Tibial nerve (tissue), 4 donors: ENCODE data around the gene TFRC. TPM values are rescaled to one million over a fixed set of nuclear protein-coding genes. Genes with fewer than 3 reads are reported as not detected.
"Not testable (repeated sequence)": the region's sequence is repeated elsewhere in the genome, so short reads cannot be mapped to it uniquely, and the experiment has no call there.

Source experiments
- DNase-seq, 2 donors: peaks; one replicate each; pipeline ENCODE4 v3.0.0-alpha.2; 2019; ENCODE audit warnings: low spot score in 2 of 2
- H3K27ac ChIP-seq, 4 donors: fragments of 200-600 bp; sonication (generic) in 3 of 4; one replicate each; pipeline ENCODE4 v1.5.1; 2017 to 2019; ENCODE audit warnings: mild to moderate bottlenecking in 1 of 4
- H3K27me3 ChIP-seq, 2 donors: fragments of 200-600 bp; sonication (generic) in 1 of 2; one replicate each; pipeline versions ENCODE4 v1.5.1 to v1.6.0; 2017 to 2019
- H3K36me3 ChIP-seq, 3 donors: fragments of 200-600 bp; sonication (generic); one replicate each; pipeline ENCODE4 v1.5.1; 2018 to 2019
- H3K4me1 ChIP-seq, 4 donors: fragments of 200-600 bp; sonication (generic) in 3 of 4; one replicate each; pipeline ENCODE4 v1.5.1; 2017 to 2019
- H3K4me3 ChIP-seq, 4 donors: fragments of 200-600 bp; sonication (generic) in 3 of 4; one replicate each; pipeline ENCODE4 v1.5.1; 2017 to 2019; ENCODE audit warnings: mild to moderate bottlenecking in 1 of 4, moderate library complexity in 1 of 4
- H3K9me3 ChIP-seq, 4 donors: fragments of 200-600 bp; sonication (generic) in 3 of 4; one replicate each; pipeline ENCODE4 v1.5.1; 2017 to 2019
- EP300 ChIP-seq, 2 donors: sonication (generic); formaldehyde crosslinking; IDR thresholded peaks; one replicate each; pipeline ENCODE4 v1.6.1; 2017; ENCODE audit warnings: antibody characterized with exemption in 2 of 2, mild to moderate bottlenecking in 1 of 2
- POLR2A ChIP-seq, 2 donors: fragments of 450-650 bp; IDR thresholded peaks; one replicate each; pipeline ENCODE4 v1.6.1; 2017; ENCODE audit warnings: antibody characterized with exemption in 2 of 2, mild to moderate bottlenecking in 2 of 2, moderate library complexity in 2 of 2
- WGBS, 2 donors: methylation state at CpG; one replicate each; pipeline ENCODE4 v1.1.5; 2018; 5-methylcytosine and 5-hydroxymethylcytosine counted together
- total RNA-seq, 4 donors: library from RNA; depleted of rRNA; stranded (reverse); fragments of >200 nt; gene quantifications; one replicate each; pipeline ENCODE4 v1.1.0, GENCODE V29; 2016
- TF ChIP-seq, protein P1 (sequence below), 5 experiments: fragments of 200-600 bp in 3 of 5; fragments of 450-650 bp in 2 of 5; sonication (generic) in 3 of 5; IDR thresholded peaks; one replicate each; pipeline ENCODE4 v1.5.1; 2016 to 2019; ENCODE audit warnings: antibody characterized with exemption in 5 of 5, mild to moderate bottlenecking in 3 of 5, moderate library complexity in 2 of 5

Gene TFRC
- total RNA-seq, 4 donors from 2014 or later: 36.7 to 86.7 (median 43.5) TPM

GRCh38 chr3:196009456-196009855 is 72.4 kb downstream of the TFRC start:
- H3K27me3 ChIP-seq: peaks cover 0 to 7% of the 10 kb centered on the region in 2 donors
- H3K9me3 ChIP-seq: no peaks in the 10 kb centered on the region
- H3K36me3 ChIP-seq: no peaks in the 10 kb centered on the region
- no peak for TF ChIP-seq POLR2A (IDR thresholded peaks at IDR 0.05)
- TF ChIP-seq, protein P1, sequence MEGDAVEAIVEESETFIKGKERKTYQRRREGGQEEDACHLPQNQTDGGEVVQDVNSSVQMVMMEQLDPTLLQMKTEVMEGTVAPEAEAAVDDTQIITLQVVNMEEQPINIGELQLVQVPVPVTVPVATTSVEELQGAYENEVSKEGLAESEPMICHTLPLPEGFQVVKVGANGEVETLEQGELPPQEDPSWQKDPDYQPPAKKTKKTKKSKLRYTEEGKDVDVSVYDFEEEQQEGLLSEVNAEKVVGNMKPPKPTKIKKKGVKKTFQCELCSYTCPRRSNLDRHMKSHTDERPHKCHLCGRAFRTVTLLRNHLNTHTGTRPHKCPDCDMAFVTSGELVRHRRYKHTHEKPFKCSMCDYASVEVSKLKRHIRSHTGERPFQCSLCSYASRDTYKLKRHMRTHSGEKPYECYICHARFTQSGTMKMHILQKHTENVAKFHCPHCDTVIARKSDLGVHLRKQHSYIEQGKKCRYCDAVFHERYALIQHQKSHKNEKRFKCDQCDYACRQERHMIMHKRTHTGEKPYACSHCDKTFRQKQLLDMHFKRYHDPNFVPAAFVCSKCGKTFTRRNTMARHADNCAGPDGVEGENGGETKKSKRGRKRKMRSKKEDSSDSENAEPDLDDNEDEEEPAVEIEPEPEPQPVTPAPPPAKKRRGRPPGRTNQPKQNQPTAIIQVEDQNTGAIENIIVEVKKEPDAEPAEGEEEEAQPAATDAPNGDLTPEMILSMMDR (IDR thresholded peaks at IDR 0.05): no peak
- no peak for TF ChIP-seq EP300 (IDR thresholded peaks at IDR 0.05)
- no peaks in the 10 kb centered on the region for H3K4me1 ChIP-seq
- no peak overlapping the region for H3K27ac ChIP-seq
- H3K4me3 ChIP-seq: no peak overlapping the region
- 84 to 92% methylated on average over 5 of the region's 5 CpGs for WGBS, 2 donors
- DNase-seq: no peak

DNA sequence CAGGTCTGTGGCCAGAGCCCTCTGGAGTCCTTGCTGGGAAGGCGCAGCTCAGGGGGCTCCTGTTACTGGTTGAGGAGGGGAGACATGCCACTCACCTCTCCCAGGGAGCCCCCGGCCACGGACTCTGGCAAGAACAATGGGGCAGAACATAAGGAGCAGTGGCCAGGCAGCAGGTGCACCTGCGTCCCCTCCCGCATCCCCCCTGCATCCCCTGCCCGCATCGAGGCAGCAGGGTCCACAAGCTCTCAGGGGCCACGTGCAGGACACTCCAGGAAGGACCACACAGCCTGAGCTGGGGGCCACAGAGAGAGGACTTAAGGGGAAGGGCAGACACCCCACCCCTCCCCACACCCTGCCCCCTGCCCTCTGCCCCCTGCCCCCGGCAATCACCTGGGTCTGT is 73.0 kb downstream of the TFRC start:
- Histone ChIP-seq H3K4me3 (no peak overlapping the region), H3K36me3 (no peaks in the 10 kb centered on the region), H3K4me1 (no peaks in the 10 kb centered on the region), H3K9me3 (no peaks in the 10 kb centered on the region), H3K27ac (no peak overlapping the region), H3K27me3 (peaks cover 0 to 7% of the 10 kb centered on the region in 2 donors)
- no peak for DNase-seq
- TF ChIP-seq EP300 (IDR thresholded peaks at IDR 0.05) (no peak), POLR2A (IDR thresholded peaks at IDR 0.05) (no peak)
- TF ChIP-seq, protein P1 (IDR thresholded peaks at IDR 0.05): no peak
- WGBS, 2 donors: 82 to 93% methylated on average over 2 to 8 of the region's 9 CpGs

GRCh38 chr3:196008387-196008786 is 73.5 kb downstream of the TFRC start:
- no peak overlapping the region for H3K27ac ChIP-seq
- H3K4me1 ChIP-seq: no peaks in the 10 kb centered on the region
- H3K36me3 ChIP-seq: no peaks in the 10 kb centered on the region
- H3K9me3 ChIP-seq: no peaks in the 10 kb centered on the region
- peaks cover 0 to 7% of the 10 kb centered on the region in 2 donors for H3K27me3 ChIP-seq
- TF ChIP-seq EP300 (IDR thresholded peaks at IDR 0.05) (no peak), POLR2A (IDR thresholded peaks at IDR 0.05) (no peak)
- TF ChIP-seq, protein P1 (IDR thresholded peaks at IDR 0.05): no peak
- WGBS, 2 donors: 90% methylated on average over 18 of the region's 18 CpGs
- DNase-seq: no peak
- H3K4me3 ChIP-seq: no peak overlapping the region

GRCh38 chr3:196007744-196008335 is 74.0 kb downstream of the TFRC start:
- DNase-seq: no peak
- Histone ChIP-seq H3K27ac (no peak overlapping the region), H3K27me3 (peaks cover 0 to 7% of the 10 kb centered on the region in 2 donors), H3K36me3 (no peaks in the 10 kb centered on the region), H3K4me1 (no peaks in the 10 kb centered on the region), H3K4me3 (no peak overlapping the region), H3K9me3 (no peaks in the 10 kb centered on the region)
- WGBS, 2 donors: 69 to 70% methylated on average over 11 of the region's 11 CpGs
- no peak for TF ChIP-seq POLR2A (IDR thresholded peaks at IDR 0.05)
- TF ChIP-seq, protein P1 (IDR thresholded peaks at IDR 0.05): no peak

DNA sequence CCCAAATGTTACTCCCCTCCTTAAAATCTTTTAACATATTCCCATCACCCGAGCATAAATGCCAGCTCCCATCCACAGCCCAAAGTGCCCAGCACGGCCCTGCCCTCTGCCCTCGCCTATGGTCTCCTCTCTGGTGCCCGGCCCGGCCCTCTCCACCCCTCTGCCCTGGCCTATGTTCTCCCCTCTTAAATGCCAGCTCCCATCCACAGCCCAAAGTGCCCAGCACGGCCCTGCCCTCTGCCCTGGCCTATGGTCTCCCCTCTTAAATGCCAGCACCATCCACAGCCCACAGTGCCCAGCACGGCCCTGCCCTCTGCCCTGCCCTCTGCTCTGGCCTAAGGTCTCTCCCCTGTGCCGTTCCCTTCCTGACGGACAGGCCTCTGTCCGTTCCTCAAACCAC is 76.6 kb downstream of the TFRC start:
- not testable (repeated sequence) for H3K4me1 ChIP-seq, DNase-seq, H3K36me3 ChIP-seq, H3K4me3 ChIP-seq, H3K27me3 ChIP-seq, H3K9me3 ChIP-seq, H3K27ac ChIP-seq
- WGBS, 2 donors: 62 to 66% methylated on average over 7 to 10 of the region's 10 CpGs

DNA sequence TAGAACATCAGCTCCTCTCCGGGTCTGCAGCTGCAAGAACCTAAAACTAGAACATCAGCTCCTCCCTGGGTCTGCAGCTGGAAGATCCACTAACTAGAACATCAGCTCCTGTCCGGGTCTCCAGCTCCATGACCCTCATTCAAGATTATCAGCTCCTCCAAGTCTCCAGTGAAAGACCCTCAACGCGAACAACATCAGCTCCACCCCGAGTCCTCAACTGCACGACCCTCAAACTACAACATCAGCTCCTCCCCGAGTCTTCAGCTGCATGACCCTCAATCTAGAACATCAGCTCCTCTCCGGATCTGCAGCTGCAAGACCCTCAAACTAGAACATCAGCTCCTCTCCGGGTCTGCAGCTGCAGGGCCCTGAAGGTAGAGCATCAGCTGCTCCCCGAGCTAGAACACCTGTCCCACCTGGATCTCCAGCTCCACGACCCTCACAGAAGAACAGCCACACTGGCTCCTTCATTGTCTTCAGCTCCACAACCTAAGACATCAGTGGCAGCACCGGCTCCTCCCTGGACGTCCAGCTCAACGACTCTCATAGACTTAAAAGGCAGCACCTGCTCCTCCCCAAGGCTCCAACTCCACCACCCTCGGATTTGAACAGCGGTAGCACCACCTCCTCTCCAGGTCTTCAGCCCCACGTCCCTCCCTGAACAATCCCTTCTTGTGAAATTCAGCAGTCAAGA is 77.4 kb downstream of the TFRC start:
- H3K27ac ChIP-seq, H3K27me3 ChIP-seq, H3K9me3 ChIP-seq, H3K4me3 ChIP-seq, H3K4me1 ChIP-seq, H3K36me3 ChIP-seq, DNase-seq: not testable (repeated sequence)
- WGBS, 2 donors: 77 to 78% methylated on average over 17 of the region's 17 CpGs
